GM23338 (cell line): ENCODE results near the gene GSTA1. TPM values are rescaled to one million over a fixed set of nuclear protein-coding genes. Genes with fewer than 3 reads are reported as not detected.

Experiments used
- CREB1 ChIP-seq: fragments of 250-450 bp; sonication (Bioruptor Pico); IDR thresholded peaks from 2 replicates; pipeline ENCODE4 v1.5.0; 2020; ENCODE audit warnings: low read depth, mild to moderate bottlenecking, moderate library complexity
- EZH2 ChIP-seq: fragments of 200-600 bp; sonication (generic); IDR thresholded peaks from one replicate; pipeline ENCODE4 v1.8.0; 2017; ENCODE audit warnings: antibody characterized with exemption, mild to moderate bottlenecking, low read depth; ENCODE audit not compliant: unreplicated experiment
- EZH2phosphoT487 ChIP-seq: fragments of 200-600 bp; sonication (generic); IDR thresholded peaks from one replicate; pipeline ENCODE4 v1.8.1; 2018; ENCODE audit warnings: antibody characterized with exemption; ENCODE audit not compliant: unreplicated experiment
- JUNB ChIP-seq: IDR thresholded peaks from one replicate; pipeline ENCODE4 v1.6.1; 2016; ENCODE audit warnings: antibody characterized with exemption; ENCODE audit not compliant: unreplicated experiment
- NANOG ChIP-seq: IDR thresholded peaks from 2 replicates; pipeline ENCODE4 v1.6.1; 2016; ENCODE audit warnings: antibody characterized with exemption, borderline replicate concordance
- POLR2AphosphoS5 ChIP-seq: IDR thresholded peaks from 2 replicates; pipeline ENCODE4 v1.6.1; 2016; ENCODE audit warnings: antibody characterized with exemption, low read depth
- ZNF114 ChIP-seq: fragments of 250-450 bp; sonication (Bioruptor Pico); IDR thresholded peaks from 2 replicates; pipeline ENCODE4 v1.5.0; 2020; ENCODE audit warnings: mild to moderate bottlenecking, moderate library complexity
- ZNF462 ChIP-seq: fragments of 250-450 bp; sonication (Bioruptor Pico); IDR thresholded peaks from 2 replicates; pipeline ENCODE4 v1.5.0; 2020; ENCODE audit warnings: mild to moderate bottlenecking, moderate library complexity
- polyA plus RNA-seq: library from polyadenylated mRNA; unstranded; fragments of >200 nt; fragmentation: Nextera tagmentation; extraction: Ambion mirVana; gene quantifications from 2 replicates; pipeline ENCODE4 v1.2.1, GENCODE V29; 2016
- total RNA-seq: library from RNA; depleted of rRNA; stranded (reverse); fragments of >200 nt; shearing (Covaris generic); gene quantifications from 2 replicates; pipeline ENCODE4 v1.2.3, GENCODE V29; 2014; rRNA removed

The GSTA1 gene
- total and polyA plus RNA-seq, 2 experiments from 2014 or later: not detected

GRCh38 chr6:52741872-52742271 is 61.7 kb downstream of the GSTA1 start (continued):
- TF ChIP-seq ZNF462 (no peak), CREB1 (CRISPR knock-in tag) (no peak), EZH2phosphoT487 (no peak), POLR2AphosphoS5 (no peak), NANOG (no peak), JUNB (no peak), EZH2 (no peak), ZNF114 (no peak)

Other genes with a start within 250 kb of the GSTA1 start
- gene TRAM2, start 226.8 kb downstream of the GSTA1 start, total RNA-seq: 12.4 and 14.0 TPM in 2 replicates
- gene TRAM2, start 226.8 kb downstream of the GSTA1 start, polyA plus RNA-seq: 3.9 and 4.0 TPM in 2 replicates
- 13.9 and 19.8 TPM in 2 replicates for gene TMEM14A, start 132.7 kb downstream of the GSTA1 start, total RNA-seq
- gene TMEM14A, start 132.7 kb downstream of the GSTA1 start, polyA plus RNA-seq: 36.0 and 39.3 TPM in 2 replicates
- gene GSTA2, start 40.3 kb downstream of the GSTA1 start, total RNA-seq: not detected in 2 replicates
- not detected in 2 replicates for gene GSTA2, start 40.3 kb downstream of the GSTA1 start, polyA plus RNA-seq
- not detected in 2 replicates for gene GSTA5, start 37.0 kb upstream of the GSTA1 start, total RNA-seq
- not detected in 2 replicates for gene GSTA5, start 37.0 kb upstream of the GSTA1 start, polyA plus RNA-seq
- gene GSTA3, start 105.9 kb upstream of the GSTA1 start, total RNA-seq: not detected in 2 replicates
- gene GSTA3, start 105.9 kb upstream of the GSTA1 start, polyA plus RNA-seq: not detected in 2 replicates
- 19.3 and 19.5 TPM in 2 replicates for gene GSTA4, start 191.5 kb upstream of the GSTA1 start, total RNA-seq
- 25.0 and 29.9 TPM in 2 replicates for gene GSTA4, start 191.5 kb upstream of the GSTA1 start, polyA plus RNA-seq